ENCODE data around the gene MAML3.

GRCh38 chr4:139942241-139942640 lies 211.7 kb downstream of the MAML3 start:
- TF ChIP-seq CTCF (IDR thresholded peaks at IDR 0.05): no peak
- no peak for TF ChIP-seq POLR2A (IDR thresholded peaks at IDR 0.05)
- TF ChIP-seq EP300 (IDR thresholded peaks at IDR 0.05): no peak

Data from suprapubic skin (tissue), 3 donors.